ENCODE measurements around the gene SCN3A.

The SCN3A gene

GRCh38 chr2:165112789-165113188, 91.1 kb downstream of the SCN3A start:
- no peak for DNase-seq (ENCODE audit: low read depth in 1 of 2, low spot score in 1 of 2)

- no peak for DNase-seq (ENCODE audit: low read depth in 1 of 2, low spot score in 1 of 2)
Measured at GRCh38 chr2:165112133-165112573, 91.7 kb downstream of the SCN3A start.

- no peak for DNase-seq (ENCODE audit: low read depth in 1 of 2, low spot score in 1 of 2)
Measured at GRCh38 chr2:165110394-165110793, 93.5 kb downstream of the SCN3A start.

- no peak for DNase-seq (ENCODE audit: low read depth in 1 of 2, low spot score in 1 of 2)
Measured at GRCh38 chr2:165109915-165110314, 93.9 kb downstream of the SCN3A start.

GRCh38 chr2:165105926-165106325, 97.9 kb downstream of the SCN3A start:
- no peak for DNase-seq (ENCODE audit: low read depth in 1 of 2, low spot score in 1 of 2)

- DNase-seq (ENCODE audit: low read depth in 1 of 2, low spot score in 1 of 2), result no peak
Measured at GRCh38 chr2:165087933-165088901, 115.6 kb downstream of the SCN3A start.

GRCh38 chr2:165086337-165086736, 117.5 kb downstream of the SCN3A start:
- DNase-seq (ENCODE audit: low read depth in 1 of 2, low spot score in 1 of 2), result no peak

GRCh38 chr2:165083326-165083725, 120.5 kb downstream of the SCN3A start:
- DNase-seq (ENCODE audit: low read depth in 1 of 2, low spot score in 1 of 2), result no peak

GRCh38 chr2:165082479-165082878, 121.4 kb downstream of the SCN3A start:
- no peak for DNase-seq (ENCODE audit: low read depth in 1 of 2, low spot score in 1 of 2)

- no peak for DNase-seq (ENCODE audit: low read depth in 1 of 2, low spot score in 1 of 2)
Measured at GRCh38 chr2:165081276-165081675, 122.6 kb downstream of the SCN3A start.

- no peak for DNase-seq (ENCODE audit: low read depth in 1 of 2, low spot score in 1 of 2)
Measured at GRCh38 chr2:165079432-165079831, 124.4 kb downstream of the SCN3A start.

GRCh38 chr2:165078913-165079312, 124.9 kb downstream of the SCN3A start:
- no peak for DNase-seq (ENCODE audit: low read depth in 1 of 2, low spot score in 1 of 2)

- no peak for DNase-seq (ENCODE audit: low read depth in 1 of 2, low spot score in 1 of 2)
Measured at GRCh38 chr2:165074884-165075283, 129.0 kb downstream of the SCN3A start.

- no peak for DNase-seq (ENCODE audit: low read depth in 1 of 2, low spot score in 1 of 2)
Measured at GRCh38 chr2:165074323-165074722, 129.5 kb downstream of the SCN3A start.

GRCh38 chr2:165070076-165070475, 133.8 kb downstream of the SCN3A start:
- DNase-seq (ENCODE audit: low read depth in 1 of 2, low spot score in 1 of 2), result no peak

GRCh38 chr2:165069151-165069550, 134.7 kb downstream of the SCN3A start:
- no peak for DNase-seq (ENCODE audit: low read depth in 1 of 2, low spot score in 1 of 2)

- no peak for DNase-seq (ENCODE audit: low read depth in 1 of 2, low spot score in 1 of 2)
Measured at GRCh38 chr2:165068487-165068757, 135.4 kb downstream of the SCN3A start.

GRCh38 chr2:165067643-165068486, 136.0 kb downstream of the SCN3A start:
- no peak for DNase-seq (ENCODE audit: low read depth in 1 of 2, low spot score in 1 of 2)

- DNase-seq (ENCODE audit: low read depth in 1 of 2, low spot score in 1 of 2), result no peak
Measured at GRCh38 chr2:165064743-165065142, 139.1 kb downstream of the SCN3A start.

- no peak for DNase-seq (ENCODE audit: low read depth in 1 of 2, low spot score in 1 of 2)
Measured at GRCh38 chr2:165060411-165060810, 143.4 kb downstream of the SCN3A start.

- no peak for DNase-seq (ENCODE audit: low read depth in 1 of 2, low spot score in 1 of 2)
Measured at GRCh38 chr2:165058476-165059265, 145.2 kb downstream of the SCN3A start.
